ENCODE data around the gene CECR2. TPM values are rescaled to one million over a fixed set of nuclear protein-coding genes. Genes with fewer than 3 reads are reported as not detected.
A peak's percentile ranks its signal among the peaks of the same experiment; 100 is the strongest.

Gene CECR2
- total and polyA plus RNA-seq, 8 donors, result 0.89 to 4.4 (median 2.7) TPM

- FAIRE-seq (no peak), ATAC-seq (peak; percentile 46 to 77 (median 64)), DNase-seq (no peak)
- intact Hi-C loops (cut with DNase I), result no loop called here
- Histone ChIP-seq H3K27me3 (no peaks in the 10 kb centered on the region), H3K4me3 (peak overlapping the region in 1 of 4 donors; percentile 29), H3K9me3 (no peaks in the 10 kb centered on the region), H3K4me1 (peaks cover 0 to 6% (median 0%) of the 10 kb centered on the region in 3 donors), H3K27ac (no peak overlapping the region), H3K36me3 (no peaks in the 10 kb centered on the region)
- WGBS, 2 donors, result 29 to 32% methylated on average over 14 of the region's 14 CpGs
- no peak for TF ChIP-seq CTCF (IDR thresholded peaks at IDR 0.05)
Observed at GRCh38 chr22:17477391-17477833, 108.2 kb downstream of the CECR2 start.

- Histone ChIP-seq H3K4me1 (peaks cover 0 to 6% (median 0%) of the 10 kb centered on the region in 3 donors), H3K9me3 (no peaks in the 10 kb centered on the region), H3K27me3 (no peaks in the 10 kb centered on the region), H3K4me3 (no peak overlapping the region), H3K27ac (no peak overlapping the region), H3K36me3 (no peaks in the 10 kb centered on the region)
- ATAC-seq (peak in 1 of 4 donors; percentile 49), FAIRE-seq (no peak), DNase-seq (no peak)
- WGBS, 2 donors, result 67% methylated on average over 2 of the region's 2 CpGs
- TF ChIP-seq CTCF (IDR thresholded peaks at IDR 0.05), result no peak
- intact Hi-C loops (cut with DNase I), result no loop called here
Observed at GRCh38 chr22:17479135-17479534, 109.9 kb downstream of the CECR2 start.

GRCh38 chr22:17481424-17481823, 112.2 kb downstream of the CECR2 start:
- H3K9me3 ChIP-seq, result no peaks in the 10 kb centered on the region
- no peak overlapping the region for H3K27ac ChIP-seq
- DNase-seq, result no peak
- no peak overlapping the region for H3K4me3 ChIP-seq
- ATAC-seq, result no peak
- no peaks in the 10 kb centered on the region for H3K36me3 ChIP-seq
- intact Hi-C loops (cut with DNase I), result no loop called here
- no peaks in the 10 kb centered on the region for H3K27me3 ChIP-seq
- no peak for TF ChIP-seq CTCF (IDR thresholded peaks at IDR 0.05)
- H3K4me1 ChIP-seq, result peaks cover 0 to 6% (median 0%) of the 10 kb centered on the region in 3 donors
- 89 to 94% methylated on average over 5 of the region's 5 CpGs for WGBS, 2 donors
- no peak for FAIRE-seq

GRCh38 chr22:17483688-17484372, 114.6 kb downstream of the CECR2 start:
- intact Hi-C loops (cut with DNase I), result no loop called here
- ATAC-seq, result no peak
- no peak for TF ChIP-seq CTCF (IDR thresholded peaks at IDR 0.05)
- Histone ChIP-seq H3K9me3 (no peaks in the 10 kb centered on the region), H3K27ac (no peak overlapping the region), H3K27me3 (no peaks in the 10 kb centered on the region), H3K4me1 (peaks cover 5 to 10% (median 9%) of the 10 kb centered on the region in 3 donors), H3K4me3 (no peak overlapping the region), H3K36me3 (no peaks in the 10 kb centered on the region)
- no peak for DNase-seq
- FAIRE-seq, result no peak
- 81 to 82% methylated on average over 2 of the region's 2 CpGs for WGBS, 2 donors

- H3K27ac ChIP-seq, result no peak overlapping the region
- no peaks in the 10 kb centered on the region for H3K36me3 ChIP-seq
- peaks cover 4 to 9% (median 6%) of the 10 kb centered on the region in 3 donors for H3K4me1 ChIP-seq
- TF ChIP-seq CTCF (IDR thresholded peaks at IDR 0.05), result no peak
- ATAC-seq (no peak), FAIRE-seq (no peak), DNase-seq (no peak)
- no peaks in the 10 kb centered on the region for H3K9me3 ChIP-seq
- WGBS, 2 donors, result 85 to 89% methylated on average over 12 of the region's 12 CpGs
- H3K4me3 ChIP-seq, result no peak overlapping the region
- H3K27me3 ChIP-seq, result no peaks in the 10 kb centered on the region
- intact Hi-C loops (cut with DNase I), result no loop called here
Observed at GRCh38 chr22:17484608-17485007, 115.3 kb downstream of the CECR2 start.

Measured in pancreas (tissue), 10 donors.